Sigmoid colon (tissue), 7 donors: ENCODE measurements around the gene PRMT1. TPM values are rescaled to one million over a fixed set of nuclear protein-coding genes. Genes with fewer than 3 reads are reported as not detected.

Experiments
- DNase-seq: peaks from one replicate; pipeline ENCODE4 v3.0.0-alpha.2; 2019
- H3K27ac ChIP-seq, 4 donors: fragments of 200-600 bp; sonication (generic); one replicate each; pipeline ENCODE4 v1.5.1; 2016 to 2019; ENCODE audit warnings: mild to moderate bottlenecking in 1 of 4
- H3K27me3 ChIP-seq, 3 donors: fragments of 200-600 bp; sonication (generic); one replicate each; pipeline ENCODE4 v1.5.1; 2019; ENCODE audit warnings: mild to moderate bottlenecking in 1 of 3
- H3K36me3 ChIP-seq, 4 donors: fragments of 200-600 bp; sonication (generic); one replicate each; pipeline ENCODE4 v1.5.1; 2016 to 2019
- H3K4me1 ChIP-seq, 4 donors: fragments of 200-600 bp; sonication (generic); one replicate each; pipeline ENCODE4 v1.5.1; 2017 to 2019
- H3K4me3 ChIP-seq, 4 donors: fragments of 200-600 bp; sonication (generic); one replicate each; pipeline ENCODE4 v1.5.1; 2017 to 2019; ENCODE audit warnings: mild to moderate bottlenecking in 2 of 4, moderate library complexity in 1 of 4
- H3K9me3 ChIP-seq, 4 donors: fragments of 200-600 bp in 3 of 4; sonication (generic) in 3 of 4; one replicate each; pipeline versions ENCODE4 v1.5.1 to v1.6.1; 2013 to 2019
- EP300 ChIP-seq, 4 donors: sonication (generic); formaldehyde crosslinking; IDR thresholded peaks; one replicate each; pipeline ENCODE4 v1.6.1; 2017; ENCODE audit warnings: antibody characterized with exemption in 4 of 4
- POLR2A ChIP-seq, 2 donors: fragments of 450-650 bp; IDR thresholded peaks; one replicate each; pipeline ENCODE4 v1.6.1; 2016; ENCODE audit warnings: antibody characterized with exemption in 2 of 2, mild to moderate bottlenecking in 2 of 2, moderate library complexity in 2 of 2
- POLR2AphosphoS5 ChIP-seq, 4 donors: sonication (generic); formaldehyde crosslinking; IDR thresholded peaks; one replicate each; pipeline ENCODE4 v1.6.1; 2017; ENCODE audit warnings: antibody characterized with exemption in 4 of 4
- WGBS, 2 donors: extraction: QIAGEN DNeasy Blood & Tissue Kit; methylation state at CpG; one replicate each; pipeline ENCODE4 v1.1.7; 2013; 5-methylcytosine and 5-hydroxymethylcytosine counted together
- intact Hi-C: fragments of 100-400 bp; cut with DNase I; formaldehyde crosslinking; loops from one replicate; pipeline ENCODE4 v1.15.1; 2023
- polyA plus RNA-seq, 3 donors: library from polyadenylated mRNA; stranded (reverse); fragments of 200-250 nt; gene quantifications; one replicate each; pipeline ENCODE4 v1.2.3, GENCODE V29; 2013
- small RNA-seq, 3 donors: library from RNA; depleted of rRNA; stranded (forward); fragments of <200 nt; gene quantifications; one replicate each; pipeline ENCODE3, GENCODE V24; 2016
- total RNA-seq, 4 donors: library from RNA; depleted of rRNA; stranded (reverse); fragments of >200 nt; gene quantifications; one replicate each; pipeline ENCODE4 v1.1.0, GENCODE V29; 2016
- TF ChIP-seq, protein P1 (sequence below), 4 experiments: fragments of 450-650 bp in 3 of 4; fragments of 200-600 bp in 1 of 4; IDR thresholded peaks; one replicate each; pipeline ENCODE4 v1.5.1; 2016 to 2019; ENCODE audit warnings: antibody characterized with exemption in 4 of 4, mild to moderate bottlenecking in 3 of 4, moderate library complexity in 2 of 4
- donor health status: healthy with polysubstance abuse.
- donor health status: Bipolar disorder and iron deficiency.
- donor health status: healthy.

PRMT1 gene
- total and polyA plus RNA-seq, 7 donors, result 84.1 to 175 (median 148) TPM

- peak overlapping the region in 3 of 4 donors; percentile 28 to 47 (median 45) for H3K27ac ChIP-seq
- WGBS, 2 donors, result 76 to 79% methylated on average over 23 of the region's 23 CpGs
- peak; percentile 72 for DNase-seq
- intact Hi-C loops, result no loop called here
- H3K4me1 ChIP-seq, result no peaks in the 10 kb centered on the region
- no peaks in the 10 kb centered on the region for H3K36me3 ChIP-seq
- H3K9me3 ChIP-seq, result no peaks in the 10 kb centered on the region
- no peak overlapping the region for H3K4me3 ChIP-seq
- no peaks in the 10 kb centered on the region for H3K27me3 ChIP-seq
- no peak for TF ChIP-seq POLR2A (IDR thresholded peaks at IDR 0.05)
- TF ChIP-seq, protein P1, sequence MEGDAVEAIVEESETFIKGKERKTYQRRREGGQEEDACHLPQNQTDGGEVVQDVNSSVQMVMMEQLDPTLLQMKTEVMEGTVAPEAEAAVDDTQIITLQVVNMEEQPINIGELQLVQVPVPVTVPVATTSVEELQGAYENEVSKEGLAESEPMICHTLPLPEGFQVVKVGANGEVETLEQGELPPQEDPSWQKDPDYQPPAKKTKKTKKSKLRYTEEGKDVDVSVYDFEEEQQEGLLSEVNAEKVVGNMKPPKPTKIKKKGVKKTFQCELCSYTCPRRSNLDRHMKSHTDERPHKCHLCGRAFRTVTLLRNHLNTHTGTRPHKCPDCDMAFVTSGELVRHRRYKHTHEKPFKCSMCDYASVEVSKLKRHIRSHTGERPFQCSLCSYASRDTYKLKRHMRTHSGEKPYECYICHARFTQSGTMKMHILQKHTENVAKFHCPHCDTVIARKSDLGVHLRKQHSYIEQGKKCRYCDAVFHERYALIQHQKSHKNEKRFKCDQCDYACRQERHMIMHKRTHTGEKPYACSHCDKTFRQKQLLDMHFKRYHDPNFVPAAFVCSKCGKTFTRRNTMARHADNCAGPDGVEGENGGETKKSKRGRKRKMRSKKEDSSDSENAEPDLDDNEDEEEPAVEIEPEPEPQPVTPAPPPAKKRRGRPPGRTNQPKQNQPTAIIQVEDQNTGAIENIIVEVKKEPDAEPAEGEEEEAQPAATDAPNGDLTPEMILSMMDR (IDR thresholded peaks at IDR 0.05), result no peak
- no peak for TF ChIP-seq EP300 (IDR thresholded peaks at IDR 0.05)
- no peak for TF ChIP-seq POLR2AphosphoS5 (IDR thresholded peaks at IDR 0.05)
These were observed 50.4 kb downstream of the PRMT1 start for GRCh38 chr19:49727217-49728030.

- WGBS, 2 donors, result 62 to 87% methylated on average over 5 of the region's 5 CpGs
- no peaks in the 10 kb centered on the region for H3K36me3 ChIP-seq
- no peak overlapping the region for H3K4me3 ChIP-seq
- intact Hi-C loops, result no loop called here
- H3K27ac ChIP-seq, result no peak overlapping the region
- H3K9me3 ChIP-seq, result no peaks in the 10 kb centered on the region
- H3K4me1 ChIP-seq, result no peaks in the 10 kb centered on the region
- no peak for DNase-seq
- TF ChIP-seq POLR2A (IDR thresholded peaks at IDR 0.05), result no peak
- no peak for TF ChIP-seq POLR2AphosphoS5 (IDR thresholded peaks at IDR 0.05)
- TF ChIP-seq, protein P1 (IDR thresholded peaks at IDR 0.05), result no peak
- no peak for TF ChIP-seq EP300 (IDR thresholded peaks at IDR 0.05)
- no peaks in the 10 kb centered on the region for H3K27me3 ChIP-seq
These were observed 53.1 kb downstream of the PRMT1 start for GRCh38 chr19:49730166-49730565.

Small RNAs within 50 kb of the gene (small RNA-seq; reads per million reads assigned to genes)
- 0.06 to 0.58 (median 0.11) reads per million in 3 donors for gene MIR5088

Other genes with a start within 250 kb of the PRMT1 start
- 1 to 10 TPM in 1 of 4 donors, under 1 TPM in 2, not detected in 1; 0.28 to 1.4 (median 0.82) TPM for gene SLC17A7, start 235.7 kb upstream of the PRMT1 start, total RNA-seq
- gene SLC17A7, start 235.7 kb upstream of the PRMT1 start, polyA plus RNA-seq, result 1 to 10 TPM in 1 of 3 donors, under 1 TPM in 2; 0.23 to 1.8 (median 0.41) TPM
- gene PIH1D1, start 225.5 kb upstream of the PRMT1 start, total RNA-seq, result 10 to 100 TPM; 62.9 to 99.6 (median 81.4) TPM
- 100 to 1,000 TPM in 1 of 3 donors, 10 to 100 TPM in 2; 63.6 to 105 (median 65.5) TPM for gene PIH1D1, start 225.5 kb upstream of the PRMT1 start, polyA plus RNA-seq
- gene ALDH16A1, start 224.0 kb upstream of the PRMT1 start, total RNA-seq, result 10 to 100 TPM; 14.1 to 25.3 (median 18.1) TPM
- 10 to 100 TPM; 14.3 to 44.2 (median 18.0) TPM for gene ALDH16A1, start 224.0 kb upstream of the PRMT1 start, polyA plus RNA-seq
- gene FLT3LG, start 203.1 kb upstream of the PRMT1 start, total RNA-seq, result 10 to 100 TPM in 1 of 4 donors, 1 to 10 TPM in 3; 4.6 to 11.1 (median 6.1) TPM
- gene FLT3LG, start 203.1 kb upstream of the PRMT1 start, polyA plus RNA-seq, result 10 to 100 TPM in 2 of 3 donors, 1 to 10 TPM in 1; 2.1 to 18.6 (median 14.9) TPM
- 1,000 to 10,000 TPM; 2,552 to 5,599 (median 4,191) TPM for gene RPL13A, start 189.7 kb upstream of the PRMT1 start, total RNA-seq
- 1,000 to 10,000 TPM; 4,070 to 6,094 (median 4,207) TPM for gene RPL13A, start 189.7 kb upstream of the PRMT1 start, polyA plus RNA-seq
- 1,000 to 10,000 TPM; 3,843 to 9,166 (median 6,008) TPM for gene RPS11, start 180.8 kb upstream of the PRMT1 start, total RNA-seq
- gene RPS11, start 180.8 kb upstream of the PRMT1 start, polyA plus RNA-seq, result 1,000 to 10,000 TPM; 4,449 to 8,009 (median 5,043) TPM
- 100 to 1,000 TPM; 164 to 203 (median 178) TPM for gene FCGRT, start 164.6 kb upstream of the PRMT1 start, total RNA-seq
- 100 to 1,000 TPM; 222 to 317 (median 243) TPM for gene FCGRT, start 164.6 kb upstream of the PRMT1 start, polyA plus RNA-seq
- gene RCN3, start 149.3 kb upstream of the PRMT1 start, total RNA-seq, result 10 to 100 TPM; 14.5 to 43.8 (median 20.6) TPM
- gene RCN3, start 149.3 kb upstream of the PRMT1 start, polyA plus RNA-seq, result 10 to 100 TPM; 13.6 to 28.2 (median 21.6) TPM
- 10 to 100 TPM; 47.6 to 67.8 (median 62.3) TPM for gene NOSIP, start 96.7 kb upstream of the PRMT1 start, total RNA-seq
- 100 to 1,000 TPM in 2 of 3 donors, 10 to 100 TPM in 1; 96.1 to 123 (median 113) TPM for gene NOSIP, start 96.7 kb upstream of the PRMT1 start, polyA plus RNA-seq
- gene PRRG2, start 96.0 kb upstream of the PRMT1 start, total RNA-seq, result under 1 TPM in 1 of 4 donors, not detected in 3; 0.71 TPM
- gene PRRG2, start 96.0 kb upstream of the PRMT1 start, polyA plus RNA-seq, result 10 to 100 TPM in 2 of 3 donors, 1 to 10 TPM in 1; 7.2 to 18.9 (median 18.3) TPM
- 10 to 100 TPM in 1 of 4 donors, 1 to 10 TPM in 3; 5.4 to 16.1 (median 6.1) TPM for gene PRR12, start 86.1 kb upstream of the PRMT1 start, total RNA-seq
- 10 to 100 TPM in 1 of 3 donors, 1 to 10 TPM in 2; 3.0 to 20.4 (median 4.2) TPM for gene PRR12, start 86.1 kb upstream of the PRMT1 start, polyA plus RNA-seq
- 100 to 1,000 TPM; 105 to 127 (median 125) TPM for gene RRAS, start 37.1 kb upstream of the PRMT1 start, total RNA-seq
- gene RRAS, start 37.1 kb upstream of the PRMT1 start, polyA plus RNA-seq, result 100 to 1,000 TPM in 2 of 3 donors, 10 to 100 TPM in 1; 79.8 to 139 (median 130) TPM
- 10 to 100 TPM; 10.9 to 21.3 (median 12.5) TPM for gene SCAF1, start 35.1 kb upstream of the PRMT1 start, total RNA-seq
- gene SCAF1, start 35.1 kb upstream of the PRMT1 start, polyA plus RNA-seq, result 10 to 100 TPM in 2 of 3 donors, 1 to 10 TPM in 1; 9.0 to 30.8 (median 16.0) TPM
- 10 to 100 TPM; 28.2 to 59.1 (median 32.6) TPM for gene IRF3, start 11.4 kb upstream of the PRMT1 start, total RNA-seq
- gene IRF3, start 11.4 kb upstream of the PRMT1 start, polyA plus RNA-seq, result 100 to 1,000 TPM in 1 of 3 donors, 10 to 100 TPM in 2; 50.9 to 125 (median 64.9) TPM
- gene BCL2L12, start 11.3 kb upstream of the PRMT1 start, total RNA-seq, result 1 to 10 TPM; 4.6 to 9.2 (median 6.5) TPM
- gene BCL2L12, start 11.3 kb upstream of the PRMT1 start, polyA plus RNA-seq, result 10 to 100 TPM in 2 of 3 donors, 1 to 10 TPM in 1; 9.0 to 43.6 (median 10.2) TPM
- 1 to 10 TPM in 3 of 4 donors, under 1 TPM in 1; 0.49 to 1.7 (median 1.5) TPM for gene ADM5, start 12.3 kb downstream of the PRMT1 start, total RNA-seq
- gene ADM5, start 12.3 kb downstream of the PRMT1 start, polyA plus RNA-seq, result 1 to 10 TPM in 1 of 3 donors, not detected in 2; 3.1 TPM
- 10 to 100 TPM in 1 of 4 donors, 1 to 10 TPM in 3; 3.6 to 28.5 (median 4.3) TPM for gene CPT1C, start 13.8 kb downstream of the PRMT1 start, total RNA-seq
- 1 to 10 TPM in 2 of 3 donors, under 1 TPM in 1; 0.69 to 4.2 (median 2.4) TPM for gene CPT1C, start 13.8 kb downstream of the PRMT1 start, polyA plus RNA-seq
- under 1 TPM in 1 of 4 donors, not detected in 3; 0.83 TPM for gene TSKS, start 86.0 kb downstream of the PRMT1 start, total RNA-seq
- 1 to 10 TPM in 1 of 3 donors, under 1 TPM in 1, not detected in 1; 0.36 to 1.2 TPM for gene TSKS, start 86.0 kb downstream of the PRMT1 start, polyA plus RNA-seq
- gene AP2A1, start 89.7 kb downstream of the PRMT1 start, total RNA-seq, result 10 to 100 TPM; 48.5 to 81.1 (median 52.0) TPM
- 10 to 100 TPM; 33.0 to 77.4 (median 40.9) TPM for gene AP2A1, start 89.7 kb downstream of the PRMT1 start, polyA plus RNA-seq
- 10 to 100 TPM; 21.0 to 32.9 (median 23.1) TPM for gene FUZ, start 136.0 kb downstream of the PRMT1 start, total RNA-seq
- 10 to 100 TPM in 2 of 3 donors, 1 to 10 TPM in 1; 7.4 to 17.4 (median 16.3) TPM for gene FUZ, start 136.0 kb downstream of the PRMT1 start, polyA plus RNA-seq
- gene MED25, start 141.0 kb downstream of the PRMT1 start, total RNA-seq, result 10 to 100 TPM; 17.8 to 45.4 (median 22.4) TPM
- gene MED25, start 141.0 kb downstream of the PRMT1 start, polyA plus RNA-seq, result 10 to 100 TPM; 18.0 to 43.5 (median 30.1) TPM
- gene PTOV1, start 173.9 kb downstream of the PRMT1 start, total RNA-seq, result 100 to 1,000 TPM in 1 of 4 donors, 10 to 100 TPM in 3; 52.2 to 105 (median 68.1) TPM
- gene PTOV1, start 173.9 kb downstream of the PRMT1 start, polyA plus RNA-seq, result 10 to 100 TPM; 54.8 to 79.7 (median 62.5) TPM
- gene PNKP, start 190.3 kb downstream of the PRMT1 start, total RNA-seq, result 10 to 100 TPM; 28.2 to 44.0 (median 33.9) TPM
- 10 to 100 TPM; 27.0 to 88.8 (median 34.0) TPM for gene PNKP, start 190.3 kb downstream of the PRMT1 start, polyA plus RNA-seq
- gene AKT1S1, start 200.1 kb downstream of the PRMT1 start, total RNA-seq, result 10 to 100 TPM; 13.6 to 16.1 (median 14.6) TPM
- gene AKT1S1, start 200.1 kb downstream of the PRMT1 start, polyA plus RNA-seq, result 10 to 100 TPM; 30.3 to 55.9 (median 33.6) TPM
- gene TBC1D17, start 200.4 kb downstream of the PRMT1 start, total RNA-seq, result 10 to 100 TPM; 25.0 to 41.0 (median 26.6) TPM
- gene TBC1D17, start 200.4 kb downstream of the PRMT1 start, polyA plus RNA-seq, result 10 to 100 TPM; 13.4 to 29.5 (median 22.8) TPM
- under 1 TPM; 0.28 to 0.66 (median 0.38) TPM for gene IL4I1, start 219.6 kb downstream of the PRMT1 start, total RNA-seq
- 1 to 10 TPM; 1.8 to 6.8 (median 3.5) TPM for gene IL4I1, start 219.6 kb downstream of the PRMT1 start, polyA plus RNA-seq